Neutrophil (primary cell): ENCODE data around the gene KDM4B.
A peak's percentile ranks its signal among the peaks of the same experiment; 100 is the strongest.

Experiments used
- H3K27ac ChIP-seq: fragments of 200-600 bp; sonication (generic); 2 replicates; pipeline ENCODE4 v1.5.1; 2016; ENCODE audit warnings: mild to moderate bottlenecking, moderate library complexity
- H3K27me3 ChIP-seq: fragments of 200-600 bp; sonication (generic); 2 replicates; pipeline ENCODE4 v1.6.0; 2016; ENCODE audit warnings: mild to moderate bottlenecking
- H3K36me3 ChIP-seq: fragments of 200-600 bp; sonication (generic); 2 replicates; pipeline ENCODE4 v1.5.1; 2017
- H3K4me1 ChIP-seq, 2 experiments: fragments of 200-600 bp in 1 of 2; sonication (generic) in 1 of 2; 1 replicate in 1 of 2; 2 replicates in 1 of 2; pipeline versions ENCODE4 v1.5.1 to v1.6.1; 2013 to 2016; ENCODE audit warnings: low read depth in 1 of 2, low read length in 1 of 2, mild to moderate bottlenecking in 1 of 2, moderate library complexity in 1 of 2; ENCODE audit not compliant: control insufficient read depth in 1 of 2, insufficient read depth in 1 of 2
- H3K4me3 ChIP-seq, 2 experiments: fragments of 200-600 bp in 1 of 2; sonication (generic) in 1 of 2; 1 replicate in 1 of 2; 2 replicates in 1 of 2; pipeline ENCODE4 v1.5.1; 2013 to 2016; ENCODE audit warnings: low read depth in 1 of 2, low read length in 1 of 2, mild to moderate bottlenecking in 1 of 2, moderate library complexity in 1 of 2
- H3K9me3 ChIP-seq: fragments of 200-600 bp; sonication (generic); 2 replicates; pipeline ENCODE4 v1.5.1; 2016
- CTCF ChIP-seq: fragments of 200-600 bp; sonication (generic); IDR thresholded peaks from 2 replicates; pipeline ENCODE4 v1.5.1; 2016; ENCODE audit warnings: antibody characterized with exemption

The KDM4B gene

GRCh38 chr19:5045029-5045428 is 76.1 kb downstream of the KDM4B start:
- no peak for TF ChIP-seq CTCF

GRCh38 chr19:5045956-5046338 is 77.0 kb downstream of the KDM4B start:
- Histone ChIP-seq H3K4me3 (no peak overlapping the region), H3K9me3 (no peaks in the 10 kb centered on the region), H3K27me3 (no peaks in the 10 kb centered on the region), H3K36me3 (peaks cover 92% of the 10 kb centered on the region), H3K27ac (no peak overlapping the region), H3K4me1 (no peaks in the 10 kb centered on the region)
- no peak for TF ChIP-seq CTCF

More at GRCh38 chr19:5045029-5045428, 76.1 kb downstream of the KDM4B start:
- no peak overlapping the region for H3K4me3 ChIP-seq
- H3K4me1 ChIP-seq = no peaks in the 10 kb centered on the region
- peaks cover 93% of the 10 kb centered on the region for H3K36me3 ChIP-seq
- no peak overlapping the region for H3K27ac ChIP-seq
- H3K9me3 ChIP-seq = no peaks in the 10 kb centered on the region
- H3K27me3 ChIP-seq = no peaks in the 10 kb centered on the region

GRCh38 chr19:5046339-5047039 is 77.6 kb downstream of the KDM4B start:
- TF ChIP-seq CTCF = no peak
- no peak overlapping the region for H3K4me3 ChIP-seq
- H3K4me1 ChIP-seq = no peaks in the 10 kb centered on the region
- H3K27ac ChIP-seq = no peak overlapping the region
- H3K36me3 ChIP-seq = peaks cover 92% of the 10 kb centered on the region
- no peaks in the 10 kb centered on the region for H3K9me3 ChIP-seq
- no peaks in the 10 kb centered on the region for H3K27me3 ChIP-seq

- no peaks in the 10 kb centered on the region for H3K27me3 ChIP-seq
- H3K9me3 ChIP-seq = no peaks in the 10 kb centered on the region
- TF ChIP-seq CTCF = no peak
- no peaks in the 10 kb centered on the region for H3K4me1 ChIP-seq
- H3K36me3 ChIP-seq = peaks cover 90% of the 10 kb centered on the region
- no peak overlapping the region for H3K4me3 ChIP-seq
- H3K27ac ChIP-seq = no peak overlapping the region
Observed at GRCh38 chr19:5047251-5047935, 78.5 kb downstream of the KDM4B start.

GRCh38 chr19:5048091-5048726 is 79.3 kb downstream of the KDM4B start:
- no peaks in the 10 kb centered on the region for H3K9me3 ChIP-seq
- H3K27ac ChIP-seq = no peak overlapping the region
- no peaks in the 10 kb centered on the region for H3K27me3 ChIP-seq
- TF ChIP-seq CTCF = peak; percentile 83
- peaks cover 90% of the 10 kb centered on the region for H3K36me3 ChIP-seq
- no peak overlapping the region for H3K4me3 ChIP-seq
- H3K4me1 ChIP-seq = no peaks in the 10 kb centered on the region
